ENCODE data around the gene EXD3. TPM values are rescaled to one million over a fixed set of nuclear protein-coding genes. Genes with fewer than 3 reads are reported as not detected.

Gene EXD3
- total RNA-seq, 4 donors from 2014 or later, result 13.8 to 25.7 (median 17.7) TPM

GRCh38 chr9:137302118-137302448, 120.9 kb downstream of the EXD3 start, which contains the start of gene NRARP:
Gene NRARP, minus strand, starts transcription at chr9:137302271. Its CDS starts 343 bp downstream, at chr9:137301928.
- intact Hi-C loops (cut with DNase I; ENCODE audit: low total_unique reads), result no loop called here
- 1 to 2% methylated on average over 23 to 35 of the region's 60 CpGs for WGBS, 2 donors
- peak; percentile 83 to 97 for DNase-seq (ENCODE audit: low spot score in 2 of 2)

GRCh38 chr9:137301081-137301947, 121.6 kb downstream of the EXD3 start:
- peak overlapping the region; percentile 36 for H3K4me3 ChIP-seq (ENCODE audit: low read depth, poor library complexity, severe bottlenecking)
- DNase-seq (ENCODE audit: low spot score in 2 of 2), result peak in 1 of 2 donors; percentile 85
- TF ChIP-seq POLR2A (IDR thresholded peaks at IDR 0.05), result no peak
- TF ChIP-seq CTCF (IDR thresholded peaks at IDR 0.05), result no peak
- intact Hi-C loops (cut with DNase I; ENCODE audit: low total_unique reads), result no loop called here
- WGBS, 2 donors, result 0 to 1% methylated on average over 24 to 25 of the region's 115 CpGs

More at GRCh38 chr9:137302118-137302448, 120.9 kb downstream of the EXD3 start, which contains the start of gene NRARP:
- H3K4me3 ChIP-seq (ENCODE audit: low read depth, poor library complexity, severe bottlenecking), result peak within 1 kb of the TSS; percentile 36
- TF ChIP-seq POLR2A (IDR thresholded peaks at IDR 0.05) (no peak), CTCF (IDR thresholded peaks at IDR 0.05) (no peak)

- 4 to 5% methylated on average over 19 to 25 of the region's 25 CpGs for WGBS, 2 donors
- H3K4me3 ChIP-seq (ENCODE audit: low read depth, poor library complexity, severe bottlenecking), result peak overlapping the region; percentile 36
- intact Hi-C loops (cut with DNase I; ENCODE audit: low total_unique reads), result no loop called here
- DNase-seq (ENCODE audit: low spot score in 2 of 2), result peak in 1 of 2 donors; percentile 14
- TF ChIP-seq POLR2A (IDR thresholded peaks at IDR 0.05) (no peak), CTCF (IDR thresholded peaks at IDR 0.05) (no peak)
Observed at GRCh38 chr9:137300567-137301080, 122.3 kb downstream of the EXD3 start.

GRCh38 chr9:137299938-137300337, 123.0 kb downstream of the EXD3 start:
- TF ChIP-seq POLR2A (IDR thresholded peaks at IDR 0.05) (no peak), CTCF (IDR thresholded peaks at IDR 0.05) (no peak)
- intact Hi-C loops (cut with DNase I; ENCODE audit: low total_unique reads), result loop anchor here (5.0 kb wide), 1 partner anchor 107 kb away; no protein-coding TSS in a partner anchor
- 34 to 42% methylated on average over 16 of the region's 16 CpGs for WGBS, 2 donors
- DNase-seq (ENCODE audit: low spot score in 2 of 2), result peak in 1 of 2 donors; percentile 13
- H3K4me3 ChIP-seq (ENCODE audit: low read depth, poor library complexity, severe bottlenecking), result no peak overlapping the region

GRCh38 chr9:137299203-137299565, 123.8 kb downstream of the EXD3 start:
- H3K4me3 ChIP-seq (ENCODE audit: low read depth, poor library complexity, severe bottlenecking), result no peak overlapping the region
- TF ChIP-seq CTCF (IDR thresholded peaks at IDR 0.05) (no peak), POLR2A (IDR thresholded peaks at IDR 0.05) (no peak)
- 65 to 71% methylated on average over 10 of the region's 10 CpGs for WGBS, 2 donors
- intact Hi-C loops (cut with DNase I; ENCODE audit: low total_unique reads), result loop anchor here (5.0 kb wide), 1 partner anchor 108 kb away; no protein-coding TSS in a partner anchor
- peak in 1 of 2 donors; percentile 11 for DNase-seq (ENCODE audit: low spot score in 2 of 2)
